HG03280 (cell line): ENCODE data around the gene ARHGEF11.

ENCODE experiments used
- ATAC-seq: cut with Tn5 transposase; IDR thresholded peaks from one replicate; pipeline ENCODE4 v1.9.1; 2021; ENCODE audit warnings: mild to moderate bottlenecking, moderate library complexity; ENCODE audit not compliant: unreplicated experiment

ARHGEF11 gene

DNA sequence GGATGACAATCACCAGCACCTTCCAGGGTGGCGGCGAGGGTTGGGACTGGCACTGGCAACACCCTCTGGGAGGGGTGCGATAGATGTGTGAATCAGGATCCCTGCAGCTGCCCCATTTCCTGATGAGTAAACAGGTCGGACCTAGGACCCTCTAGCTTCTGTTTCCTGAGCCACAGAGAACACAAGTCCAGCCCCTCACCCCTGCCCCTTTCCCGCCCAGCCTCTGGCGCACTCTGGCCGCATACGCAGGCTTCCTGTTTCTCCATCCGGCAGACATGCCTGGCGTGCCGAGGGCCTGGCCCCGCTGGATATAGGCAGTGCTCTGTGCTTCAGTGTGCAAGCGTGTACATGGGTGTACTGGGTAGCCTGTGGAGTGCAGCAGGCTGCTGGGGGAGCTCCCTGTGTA is 147.4 kb downstream of the ARHGEF11 start:
- ATAC-seq = no peak

DNA sequence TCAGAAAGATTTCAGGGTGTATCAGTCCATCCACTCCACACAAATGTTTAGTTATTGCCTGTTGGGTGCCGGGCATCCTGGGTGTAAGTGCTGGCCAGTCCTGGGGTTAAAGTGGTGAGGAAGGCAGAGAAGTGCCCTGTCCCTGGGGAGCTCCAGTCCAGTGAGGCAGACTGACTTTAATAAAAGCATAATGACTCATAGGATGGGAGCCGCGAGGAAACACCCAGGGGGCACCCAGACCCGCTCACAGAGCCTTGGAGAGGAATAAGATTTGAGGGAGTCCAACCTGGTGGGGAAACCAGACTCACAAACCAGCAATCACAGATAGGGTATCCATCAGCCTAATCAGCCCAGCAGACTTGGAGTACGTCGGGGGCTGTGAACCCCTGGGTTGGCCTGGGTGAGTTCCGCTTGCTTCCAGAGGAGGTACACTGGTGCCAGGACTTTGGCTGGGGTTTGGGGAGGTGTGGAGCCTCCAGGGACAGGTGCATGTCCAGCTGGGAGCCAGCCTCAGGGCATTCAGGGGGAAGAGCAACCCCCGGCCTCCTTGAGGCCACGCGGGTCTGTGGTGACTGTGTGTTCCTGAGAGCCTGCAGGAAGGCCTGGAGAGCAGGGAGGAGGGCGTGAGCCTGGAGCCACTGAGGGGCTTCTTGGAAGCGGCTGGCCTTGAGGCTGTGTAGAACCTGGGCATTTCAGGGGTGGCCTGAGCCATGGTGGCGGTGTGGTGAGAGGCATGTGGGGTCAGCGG is 148.3 kb downstream of the ARHGEF11 start:
- ATAC-seq = no peak

DNA sequence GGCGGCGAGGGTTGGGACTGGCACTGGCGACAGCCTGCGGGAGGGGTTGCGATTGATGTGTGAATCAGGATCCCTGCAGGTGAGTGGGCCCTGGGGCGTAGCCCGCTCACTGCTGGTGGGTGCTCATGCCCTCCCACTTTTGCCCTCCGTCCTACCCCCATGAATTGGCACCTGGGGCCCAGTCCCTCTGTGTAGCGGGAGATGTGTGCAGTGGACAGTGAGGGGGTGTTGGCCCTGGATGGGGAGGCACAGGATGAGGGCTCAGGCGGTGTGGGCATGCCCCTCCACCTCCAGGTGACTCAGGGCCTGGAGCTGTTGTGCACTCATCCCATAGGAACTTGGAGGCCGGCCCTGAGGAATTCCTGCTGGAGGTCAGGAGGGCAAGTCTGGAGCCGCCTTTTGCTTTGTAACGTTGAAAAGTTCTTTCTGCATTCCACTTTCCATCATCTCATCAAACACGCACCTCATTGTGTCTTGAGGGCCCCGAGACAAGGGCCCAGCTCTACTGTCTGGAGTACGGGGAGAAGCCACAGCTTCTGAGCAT is 149.0 kb downstream of the ARHGEF11 start:
- ATAC-seq = no peak

DNA sequence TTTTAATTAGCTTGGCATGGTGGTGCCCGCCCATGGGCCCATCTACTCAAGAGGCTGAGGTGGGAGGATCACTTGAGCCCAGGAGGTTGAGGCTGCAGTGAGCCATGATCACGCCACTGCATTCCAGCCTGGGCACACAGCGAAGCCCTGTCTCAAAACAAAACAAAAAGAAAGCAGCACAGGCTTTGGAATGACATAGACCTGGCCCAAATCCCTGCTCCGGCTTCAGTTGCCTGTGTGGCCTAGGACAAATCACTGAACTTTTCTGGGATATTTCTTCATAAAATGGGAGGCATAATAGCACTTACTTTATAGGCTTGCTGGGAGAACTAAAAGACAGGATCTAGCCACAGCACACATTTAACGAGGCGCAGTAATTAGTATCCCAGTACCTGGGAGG is 149.6 kb downstream of the ARHGEF11 start:
- ATAC-seq = no peak

DNA sequence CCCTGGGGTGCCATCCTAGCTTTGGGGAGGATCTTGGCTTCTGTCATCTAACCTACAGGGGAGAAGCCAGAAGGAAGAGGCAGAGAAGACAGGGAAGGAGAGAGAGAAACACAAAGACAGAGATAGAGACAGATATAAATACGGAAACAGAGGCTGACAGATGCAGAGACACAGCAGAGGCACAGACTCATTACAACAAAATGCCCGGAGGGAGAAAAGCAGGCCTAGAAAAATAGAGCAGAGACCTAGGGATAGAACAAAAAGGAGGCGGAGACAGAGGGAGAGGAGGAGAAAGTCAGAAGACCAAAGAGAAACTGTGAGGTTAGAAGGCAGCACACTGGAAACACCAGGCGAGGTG is 150.1 kb downstream of the ARHGEF11 start:
- no peak for ATAC-seq

DNA sequence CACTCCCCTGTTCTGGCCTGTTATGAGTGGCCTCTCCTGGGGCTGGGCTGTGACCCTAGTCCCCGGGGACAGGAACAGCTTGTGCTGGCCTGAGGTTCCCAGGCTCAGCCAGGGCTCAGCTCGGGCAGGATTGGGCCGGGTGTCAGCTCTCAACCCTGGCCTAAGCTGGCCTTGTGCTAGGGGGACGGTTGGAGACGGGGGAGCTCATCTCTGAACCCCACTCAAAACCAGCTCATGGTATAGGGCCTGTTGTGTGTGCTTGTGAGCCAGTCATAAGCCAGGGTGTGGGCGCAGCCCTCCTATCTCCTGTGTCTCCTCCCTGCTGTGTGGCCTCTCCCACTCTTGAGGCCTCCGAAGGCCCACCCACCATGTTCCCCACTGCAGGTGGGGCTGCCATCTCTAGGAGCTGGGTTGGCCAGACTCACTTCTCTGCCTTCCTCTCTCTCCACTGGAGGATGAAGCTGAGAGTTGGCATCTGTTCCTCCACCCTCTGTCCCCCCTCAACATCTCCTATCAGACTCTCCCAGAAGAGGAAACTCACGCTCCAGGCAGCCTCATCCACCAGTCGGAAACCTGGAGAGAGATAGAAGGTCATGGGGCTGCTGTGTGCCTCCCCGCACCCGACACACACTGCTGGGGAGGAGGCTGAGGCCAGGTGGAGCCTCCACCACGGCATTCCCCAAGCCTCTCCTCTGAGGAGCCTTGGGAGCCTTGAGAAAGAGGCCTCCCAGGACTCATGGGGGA is 150.7 kb downstream of the ARHGEF11 start:
- ATAC-seq = no peak

DNA sequence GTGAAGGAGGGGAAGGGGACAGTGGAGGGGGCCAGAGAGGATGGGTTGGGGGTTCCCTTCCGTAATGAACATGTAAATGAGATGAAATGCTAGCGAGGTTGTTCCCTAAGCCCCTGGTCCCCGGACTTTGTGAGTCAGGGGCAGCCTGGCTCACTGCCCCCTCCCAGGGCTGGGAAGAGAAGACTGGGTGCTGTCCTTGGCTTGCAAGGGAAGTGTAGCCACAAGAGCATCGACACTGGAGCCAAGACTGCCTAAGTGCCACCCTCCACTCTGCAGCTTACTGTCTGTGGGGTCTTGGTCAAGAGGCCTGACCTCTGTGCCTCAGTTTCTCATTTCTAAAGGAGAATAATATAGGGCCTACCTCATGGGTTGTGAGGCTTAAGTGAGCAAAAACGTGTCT is 151.5 kb downstream of the ARHGEF11 start:
- ATAC-seq = no peak

DNA sequence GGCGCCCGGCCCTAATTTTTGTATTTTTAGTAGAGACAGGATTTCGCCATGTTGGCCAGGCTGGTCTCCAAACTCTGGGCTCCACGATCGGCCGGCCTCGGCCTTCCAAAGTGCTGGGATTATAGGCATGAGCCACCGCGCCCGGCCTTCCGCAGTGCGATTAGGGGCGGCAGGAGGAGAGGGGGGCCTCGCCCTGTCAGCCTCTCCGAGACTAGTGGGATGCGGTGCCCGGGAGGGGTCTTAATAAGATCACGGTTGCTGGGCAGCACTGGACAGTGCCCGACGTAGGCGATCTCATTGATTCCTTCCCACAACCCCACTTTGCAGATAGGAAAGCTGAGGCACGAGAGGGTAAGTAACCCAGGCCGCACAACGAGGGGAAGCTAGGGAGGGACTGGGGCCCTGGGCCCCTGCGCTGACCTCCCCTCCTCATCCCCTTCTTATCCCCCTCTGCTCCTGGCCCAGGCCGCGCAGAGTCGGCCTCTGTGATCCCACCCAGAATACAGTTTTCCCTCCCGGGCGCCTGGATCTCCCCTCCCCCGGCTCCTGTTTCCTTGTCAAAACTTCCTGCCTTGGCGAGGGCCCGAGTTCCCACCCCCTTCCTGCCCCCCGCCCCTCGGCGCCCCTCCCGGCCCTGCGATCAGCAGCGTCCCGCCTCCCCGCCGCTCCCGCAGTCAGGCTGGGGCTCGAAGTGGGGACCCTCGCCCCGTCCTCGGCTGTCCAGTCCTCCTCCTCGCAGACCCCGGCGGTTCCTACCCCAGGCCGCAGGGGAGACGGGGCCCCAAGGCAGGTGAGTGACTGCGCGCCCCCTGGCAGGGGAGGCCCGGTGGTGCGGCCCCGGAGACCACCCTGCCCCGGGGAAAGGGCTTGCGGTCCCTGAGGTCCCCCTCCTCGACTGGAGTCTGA is 152.2 kb downstream of the ARHGEF11 start, which contains the start of gene PEAR1:
PEAR1 (plus strand) TSS at position 671 of the 906 bp plus-strand sequence. CDS start 10,209 bp downstream, outside the sequence.
- ATAC-seq = no peak

DNA sequence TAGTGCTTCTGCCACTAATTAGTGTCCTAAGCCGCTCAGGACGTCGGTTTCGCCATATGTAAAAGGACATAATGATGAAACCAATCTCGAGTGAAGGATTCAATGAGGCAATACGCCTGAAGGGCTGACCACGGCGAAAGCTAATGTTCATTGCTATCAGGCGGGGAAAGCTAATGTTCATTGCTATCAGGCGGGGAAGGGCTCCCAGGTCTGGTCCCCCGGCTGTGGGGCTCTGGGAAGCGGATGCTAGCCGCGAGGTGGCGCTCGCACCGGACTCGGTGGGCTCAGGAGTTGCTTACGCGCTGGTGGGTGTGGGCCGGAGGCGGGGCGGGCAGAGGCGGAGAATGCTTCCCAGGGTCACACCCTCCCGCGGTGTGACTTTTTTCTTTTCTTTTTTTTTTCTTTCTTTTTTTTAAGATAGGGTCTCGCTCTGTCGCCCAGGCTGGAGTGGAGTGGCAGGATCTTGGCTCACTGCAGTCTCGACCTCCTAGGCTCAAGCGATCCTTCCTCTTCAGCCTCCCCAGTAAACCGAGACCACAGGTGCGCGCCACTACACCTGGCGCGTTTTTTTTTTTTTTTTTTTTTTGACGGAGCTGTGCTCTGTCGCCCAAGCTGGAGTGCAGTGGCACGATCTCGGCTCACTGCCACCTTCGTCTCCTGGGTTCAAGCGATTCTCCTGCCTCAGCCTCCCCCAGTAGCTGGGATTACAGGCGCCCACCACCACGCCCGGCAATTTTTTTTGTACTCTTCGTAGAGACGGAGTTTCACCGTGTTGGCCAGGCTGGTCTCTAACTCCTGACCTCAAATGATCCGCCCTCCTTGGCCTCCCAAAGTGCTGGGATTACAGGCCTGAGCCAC is 153.1 kb downstream of the ARHGEF11 start:
- no peak for ATAC-seq

DNA sequence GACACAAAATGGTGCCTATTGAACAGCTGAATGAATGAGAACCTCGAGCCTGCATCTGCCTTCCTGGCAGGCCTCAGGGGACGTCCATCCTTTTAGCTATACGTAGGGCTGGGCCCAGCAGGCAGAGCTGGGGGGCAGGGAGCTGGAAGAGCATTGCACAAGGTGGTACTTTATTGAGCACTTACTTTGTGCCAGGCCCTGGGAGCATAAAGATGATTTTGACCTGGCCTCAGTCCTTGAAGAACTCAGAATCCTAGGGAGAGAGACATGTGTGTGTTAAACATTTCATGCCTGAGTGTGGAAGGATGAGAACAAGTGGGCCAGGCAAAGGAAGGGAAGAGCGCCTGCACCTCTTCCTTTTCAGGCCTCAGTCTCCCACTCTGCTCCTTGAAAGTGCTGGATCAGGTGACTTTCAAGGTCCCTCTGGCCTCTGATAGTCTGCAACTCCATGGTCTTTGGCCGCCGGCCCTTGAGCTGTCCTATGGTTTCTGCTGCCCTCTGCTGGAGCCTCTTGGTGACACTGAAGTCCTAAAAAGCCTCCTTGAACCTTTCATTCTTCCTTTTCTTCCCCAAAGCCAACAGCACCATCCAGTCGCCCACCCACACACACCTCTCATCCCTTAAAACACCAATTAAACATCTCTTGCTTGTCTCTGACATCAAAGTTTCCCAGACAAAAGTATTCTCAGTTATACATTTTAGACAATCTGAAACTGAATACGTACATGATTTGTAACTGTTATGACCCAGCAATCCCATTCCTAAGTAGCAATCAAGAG is 155.6 kb downstream of the ARHGEF11 start:
- ATAC-seq = no peak

DNA sequence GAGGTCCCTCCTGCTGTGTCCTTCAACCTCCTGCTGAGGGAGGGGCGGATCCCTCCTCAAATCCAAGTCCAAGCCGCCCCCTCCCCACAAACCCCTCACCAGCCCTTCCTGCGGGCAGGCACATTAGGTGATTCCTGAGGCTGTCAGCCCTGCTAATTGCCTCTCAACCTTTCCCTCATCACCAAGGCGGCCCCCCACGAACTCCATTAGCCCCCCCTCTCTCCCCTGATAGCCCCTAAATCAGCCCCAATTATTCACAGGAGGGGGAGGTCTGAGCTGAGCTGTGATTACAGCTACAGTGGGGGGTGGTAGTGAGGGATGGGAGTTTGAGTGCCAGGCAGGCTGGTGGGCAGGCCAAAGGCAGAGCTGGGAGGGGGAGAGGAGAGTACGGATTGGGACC is 157.8 kb downstream of the ARHGEF11 start:
- ATAC-seq = no peak

DNA sequence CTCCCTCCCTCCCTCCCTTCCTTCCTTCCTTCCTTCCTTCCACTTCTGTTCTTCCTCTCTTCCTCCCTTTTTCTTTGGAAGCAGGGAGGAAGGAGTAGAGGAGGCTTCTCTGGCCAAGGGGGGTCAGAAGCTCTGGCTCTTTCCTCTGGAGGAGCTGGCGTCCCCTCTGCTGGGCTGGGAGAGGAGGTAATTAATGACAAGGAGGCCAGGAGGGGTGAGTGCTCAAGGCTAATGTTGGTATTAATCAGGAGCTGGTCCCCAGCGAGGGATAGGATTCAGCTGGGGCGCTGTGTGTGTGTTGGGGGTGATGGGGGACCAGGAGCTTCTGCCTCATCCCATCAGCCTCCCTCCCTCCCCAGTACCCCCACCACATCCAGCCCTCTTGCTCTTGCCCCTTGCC is 158.2 kb downstream of the ARHGEF11 start:
- ATAC-seq = no peak

DNA sequence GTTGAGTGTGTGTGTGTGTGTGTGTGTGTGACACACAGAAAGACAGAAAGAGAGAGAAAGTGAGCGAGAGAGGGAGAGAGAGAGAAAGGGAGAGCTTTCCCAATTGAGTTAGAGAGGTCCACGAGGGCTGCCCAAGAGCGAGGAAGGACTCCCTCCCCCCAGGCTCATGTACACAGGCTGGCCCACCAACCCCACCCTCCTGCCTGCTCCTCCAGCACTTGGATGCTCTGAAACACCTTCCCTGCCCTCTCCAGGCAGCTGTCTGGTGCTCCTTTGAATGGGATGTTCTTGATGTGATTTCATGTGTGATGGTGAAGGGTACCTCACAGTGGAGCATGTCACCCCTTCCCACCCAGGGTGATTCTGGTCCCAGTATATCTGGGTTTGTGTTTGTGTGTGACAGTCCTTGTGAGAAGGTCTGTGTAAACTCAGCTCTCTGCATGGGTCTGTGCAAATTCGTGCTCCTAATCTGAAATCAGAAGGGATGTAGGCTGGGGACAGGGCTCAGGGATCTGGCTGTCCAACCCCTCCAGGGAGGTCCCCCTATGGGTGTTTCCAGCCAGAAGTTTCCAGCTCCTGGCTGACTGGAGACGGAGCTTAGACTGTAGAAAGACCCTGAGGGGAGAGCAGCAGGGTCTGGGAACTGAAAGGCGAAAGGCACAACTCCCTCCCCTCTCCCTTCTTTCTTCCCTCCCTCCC is 158.8 kb downstream of the ARHGEF11 start:
- no peak for ATAC-seq

DNA sequence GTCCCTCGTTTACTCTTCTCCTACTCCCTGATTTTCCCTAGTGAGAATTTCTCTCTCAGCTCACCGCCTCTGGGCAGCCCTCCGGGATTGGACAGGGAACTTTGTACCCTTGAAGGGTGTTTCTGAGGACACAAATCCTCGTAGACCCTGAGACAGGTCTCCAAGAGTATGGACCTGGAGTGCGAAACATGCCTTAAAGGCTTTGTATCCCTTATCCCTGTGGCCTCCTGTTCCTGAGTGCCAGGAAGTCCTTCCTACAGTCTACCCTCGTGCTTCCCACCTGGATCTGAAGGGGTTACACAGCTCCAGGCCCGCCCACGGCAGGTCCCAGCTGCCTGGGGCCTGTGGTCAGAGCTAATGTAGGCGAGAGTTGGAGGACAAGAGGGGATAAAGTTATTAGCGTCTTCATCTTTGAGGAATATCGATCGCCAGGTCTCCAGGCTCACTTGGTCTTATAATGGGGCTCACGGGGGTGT is 159.6 kb downstream of the ARHGEF11 start:
- ATAC-seq = no peak

DNA sequence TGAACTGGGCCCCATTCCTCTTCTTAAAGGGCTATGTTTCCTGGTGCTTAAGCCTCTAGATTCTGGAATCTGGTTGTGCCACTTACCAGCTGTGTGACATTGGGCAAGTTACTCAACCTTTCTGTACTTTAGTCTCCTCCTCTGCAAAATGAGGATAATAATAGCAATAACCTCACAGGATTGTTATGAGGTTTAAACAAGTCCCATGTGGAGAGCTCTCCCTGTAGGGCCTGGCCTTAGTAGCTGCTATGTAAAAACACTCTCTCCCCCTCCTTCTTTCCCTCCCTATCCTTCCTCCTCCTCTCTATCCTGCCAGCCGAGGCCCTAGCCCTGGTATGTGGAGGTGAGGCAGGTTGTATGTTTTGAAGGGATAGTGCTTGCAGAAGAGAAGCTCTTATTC is 160.2 kb downstream of the ARHGEF11 start:
- no peak for ATAC-seq
